Ovary (tissue), 9 donors: Measurements from ENCODE around the gene ANXA10. TPM values are rescaled to one million over a fixed set of nuclear protein-coding genes. Genes with fewer than 3 reads are reported as not detected.
A peak's percentile ranks its signal among the peaks of the same experiment; 100 is the strongest.

Experiments
- DNase-seq, 5 donors: peaks; one replicate each; pipeline ENCODE4 v3.0.0-alpha.2; 2019 to 2020
- H3K27ac ChIP-seq, 2 donors: fragments of 200-600 bp; one replicate each; pipeline versions ENCODE4 v1.5.1 to v1.8.0; 2019 to 2022
- H3K27me3 ChIP-seq: fragments of 200-600 bp; one replicate; pipeline ENCODE4 v1.8.0; 2022
- H3K36me3 ChIP-seq: fragments of 200-600 bp; sonication (generic); one replicate; pipeline ENCODE4 v1.5.1; 2019
- H3K4me1 ChIP-seq: one replicate; pipeline ENCODE4 v1.8.1; 2013; ENCODE audit warnings: mild to moderate bottlenecking, moderate library complexity; ENCODE audit not compliant: insufficient read depth
- H3K4me3 ChIP-seq: fragments of 200-600 bp; sonication (generic); one replicate; pipeline ENCODE4 v1.5.1; 2017
- H3K9me3 ChIP-seq, 2 donors: fragments of 200-600 bp in 1 of 2; sonication (generic) in 1 of 2; one replicate each; pipeline versions ENCODE4 v1.5.1 to v1.8.1; 2013 to 2019; ENCODE audit warnings: mild to moderate bottlenecking in 1 of 2, moderate library complexity in 1 of 2
- CTCF ChIP-seq, 3 donors: fragments of 450-650 bp in 2 of 3; fragments of 200-600 bp in 1 of 3; IDR thresholded peaks; one replicate each; pipeline versions ENCODE4 v1.5.1 to v1.8.0; 2016 to 2022; ENCODE audit warnings: antibody characterized with exemption in 3 of 3, mild to moderate bottlenecking in 1 of 3
- EP300 ChIP-seq: sonication (generic); formaldehyde crosslinking; IDR thresholded peaks from one replicate; pipeline ENCODE4 v1.6.1; 2017; ENCODE audit warnings: antibody characterized with exemption
- POLR2A ChIP-seq: fragments of 450-650 bp; IDR thresholded peaks from one replicate; pipeline ENCODE4 v1.6.1; 2017; ENCODE audit warnings: antibody characterized with exemption, mild to moderate bottlenecking, moderate library complexity
- WGBS, 3 donors: extraction: QIAGEN DNeasy Blood & Tissue Kit in 1 of 3; methylation state at CpG; one replicate each; pipeline versions ENCODE4 v1.1.5 to v1.1.7; 2013 to 2017; 5-methylcytosine and 5-hydroxymethylcytosine counted together
- intact Hi-C, 4 donors: fragments of 100-400 bp; cut with DNase I; formaldehyde crosslinking; loops; one replicate each; pipeline versions ENCODE4 v1.11.0 to v1.15.1; 2022 to 2023
- polyA plus RNA-seq, 2 donors: library from polyadenylated mRNA; stranded (reverse); fragments of 200-250 nt in 1 of 2; fragments of 350-450 nt in 1 of 2; fragmentation: Illumina TruSeq in 1 of 2; extraction: RNeasy Lipid Tissue Mini Kit (QIAGEN cat#74804) in 1 of 2; gene quantifications; one replicate each; pipeline ENCODE4 v1.2.3, GENCODE V29; 2013 to 2014
- total RNA-seq, 7 donors: library from RNA; depleted of rRNA in 2 of 7; stranded (reverse); fragments of >200 nt in 2 of 7; fragmentation: NEBNext Ultra II Directional in 3 of 7; extraction: Animal tissue kit (Norgen Biotek cat#: 25700) in 3 of 7; gene quantifications; one replicate each; pipeline versions ENCODE4 v1.1.0 to v1.2.4, GENCODE V29; 2016 to 2023
- donor health status: DM: no; HTN: no; CAD: no; lungs with moderate emphysema.
- donor health status: DM: no; HTN: no; CAD: no.
- donor health status: Bipolar disorder and iron deficiency.
- donor health status: DM: yes; HTN: yes; CAD: no.
- donor health status: DM: no; HTN: no; CAD: no.
- donor health status: DM: yes; HTN: yes; CAD: no.

The ANXA10 gene
- total and polyA plus RNA-seq, 9 donors, result 0.08 to 0.47 (median 0.28) TPM; not detected in 6

- H3K4me3 ChIP-seq, result no peak overlapping the region
- intact Hi-C loops, result no loop called here
- no peaks in the 10 kb centered on the region for H3K27me3 ChIP-seq
- no peak for TF ChIP-seq POLR2A
- no peak for TF ChIP-seq CTCF (IDR thresholded peaks at IDR 0.05)
- no peak for TF ChIP-seq EP300
- no peaks in the 10 kb centered on the region for H3K36me3 ChIP-seq
- no peaks in the 10 kb centered on the region for H3K9me3 ChIP-seq
- H3K27ac ChIP-seq, result no peak overlapping the region
- DNase-seq, result no peak
- 80 to 83% (median 82%) methylated on average over 3 of the region's 3 CpGs for WGBS, 3 donors
- H3K4me1 ChIP-seq, result no peaks in the 10 kb centered on the region
Observed at GRCh38 chr4:168151327-168151726, 59.0 kb downstream of the ANXA10 start.

GRCh38 chr4:168152837-168153500, 60.6 kb downstream of the ANXA10 start:
- WGBS, 3 donors, result 86 to 93% (median 91%) methylated on average over 8 of the region's 8 CpGs
- intact Hi-C loops, result no loop called here
- TF ChIP-seq EP300 (no peak), POLR2A (no peak), CTCF (IDR thresholded peaks at IDR 0.05) (no peak)
- Histone ChIP-seq H3K27me3 (no peaks in the 10 kb centered on the region), H3K4me3 (no peak overlapping the region), H3K36me3 (no peaks in the 10 kb centered on the region), H3K4me1 (no peaks in the 10 kb centered on the region), H3K9me3 (no peaks in the 10 kb centered on the region), H3K27ac (no peak overlapping the region)
- no peak for DNase-seq

- intact Hi-C loops, result no loop called here
- DNase-seq, result peak; percentile 59 to 80 (median 73)
- TF ChIP-seq EP300, result no peak
- TF ChIP-seq CTCF (IDR thresholded peaks at IDR 0.05), result no peak
- no peak for TF ChIP-seq POLR2A
- 1 to 2% (median 1%) methylated on average over 10 of the region's 10 CpGs for WGBS, 3 donors
- Histone ChIP-seq H3K36me3 (no peaks in the 10 kb centered on the region), H3K4me1 (no peaks in the 10 kb centered on the region), H3K27me3 (no peaks in the 10 kb centered on the region), H3K27ac (no peak overlapping the region), H3K4me3 (peak overlapping the region; percentile 2), H3K9me3 (no peaks in the 10 kb centered on the region)
Observed at GRCh38 chr4:168153596-168154440, 61.5 kb downstream of the ANXA10 start.

GRCh38 chr4:168154546-168155277, 62.4 kb downstream of the ANXA10 start:
- DNase-seq, result no peak
- TF ChIP-seq CTCF (IDR thresholded peaks at IDR 0.05) (no peak), POLR2A (no peak), EP300 (no peak)
- Histone ChIP-seq H3K27ac (no peak overlapping the region), H3K36me3 (no peaks in the 10 kb centered on the region), H3K27me3 (no peaks in the 10 kb centered on the region), H3K4me3 (no peak overlapping the region), H3K4me1 (no peaks in the 10 kb centered on the region), H3K9me3 (no peaks in the 10 kb centered on the region)
- intact Hi-C loops, result no loop called here
- WGBS, 3 donors, result 75 to 81% (median 77%) methylated on average over 6 of the region's 6 CpGs
